ENCODE measurements around the gene INTS11.

DNA sequence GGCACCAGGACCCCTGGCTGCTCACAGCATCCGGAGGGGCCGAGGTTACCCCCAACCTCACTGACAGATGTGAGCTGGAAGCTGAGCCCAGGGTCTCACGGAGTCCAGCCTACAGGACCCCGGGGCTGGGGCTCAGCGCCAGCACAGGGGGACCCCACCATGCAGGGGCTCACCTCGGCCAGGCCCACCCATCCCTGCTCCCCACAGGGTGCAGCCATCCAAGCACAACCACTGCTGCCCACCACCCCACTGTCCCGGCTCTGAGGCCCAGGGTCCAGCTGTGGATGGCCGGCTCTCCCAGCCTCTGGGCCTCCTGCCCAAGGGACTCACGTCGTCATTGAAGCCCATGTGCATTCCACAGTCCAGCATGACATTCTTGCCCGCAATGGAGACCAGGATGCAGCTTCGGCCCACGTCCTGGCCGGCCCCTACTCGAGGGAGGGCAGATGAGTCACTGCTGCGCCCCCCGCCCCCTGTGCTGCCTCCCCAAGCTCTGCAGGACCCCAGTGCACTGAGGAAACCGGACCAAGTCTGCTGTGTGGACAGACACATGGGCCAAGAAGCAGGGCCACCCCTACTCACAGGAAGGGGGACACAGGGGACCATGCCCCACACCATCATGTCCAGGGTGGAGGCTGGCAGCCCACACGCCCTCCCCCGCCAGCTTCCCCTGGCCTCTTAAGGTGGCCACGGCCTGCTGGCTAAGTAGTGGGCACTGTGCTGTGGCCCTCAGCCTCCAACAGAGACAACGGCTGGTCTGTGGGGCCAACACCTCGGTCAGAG is 3.6 kb downstream of the INTS11 start:
- TF ChIP-seq EP300 (IDR thresholded peaks at IDR 0.05; ENCODE audit: low read depth in 2 of 2, low read length in 2 of 2) (no peak), EP300 (CRISPR knock-in tag; IDR thresholded peaks at IDR 0.05; ENCODE audit: borderline replicate concordance) (no peak), ZNF333 (CRISPR knock-in tag; IDR thresholded peaks at IDR 0.05; ENCODE audit: borderline replicate concordance) (no peak), CEBPB (IDR thresholded peaks at IDR 0.05; ENCODE audit: borderline replicate concordance, low read depth, low read length) (no peak), TOE1 (CRISPR knock-in tag; IDR thresholded peaks at IDR 0.05) (no peak)
